Mesodermal cell (in vitro differentiated cells): ENCODE results near the gene PLK2.

Source experiments
- H3K27ac ChIP-seq: 2 replicates; pipeline ENCODE4 v1.7.0; 2013; ENCODE audit warnings: mild to moderate bottlenecking, low read depth, low read length, moderate library complexity; ENCODE audit not compliant: severe bottlenecking
- H3K36me3 ChIP-seq: 2 replicates; pipeline ENCODE4 v1.7.1; 2013; ENCODE audit warnings: mild to moderate bottlenecking, low read length, moderate library complexity; ENCODE audit not compliant: control insufficient read depth, insufficient read depth
- H3K4me1 ChIP-seq: one replicate; pipeline ENCODE4 v1.7.1; 2013; ENCODE audit warnings: mild to moderate bottlenecking, low read length; ENCODE audit not compliant: insufficient read depth, control insufficient read depth, poor library complexity, severe bottlenecking
- H3K4me3 ChIP-seq: 2 replicates; pipeline ENCODE4 v1.7.0; 2013; ENCODE audit warnings: low read length, control low read depth, mild to moderate bottlenecking; ENCODE audit not compliant: insufficient read depth, poor library complexity, severe bottlenecking; ENCODE audit errors: extremely low read depth
- H3K9me3 ChIP-seq: 2 replicates; pipeline ENCODE4 v1.7.1; 2013; ENCODE audit warnings: mild to moderate bottlenecking, low read length, moderate library complexity; ENCODE audit not compliant: control insufficient read depth
- WGBS, 2 experiments: methylation state at CpG; one replicate each; pipeline ENCODE4 v1.1.5; 2013; ENCODE audit warnings: missing lambda C conversion rate in 2 of 2; ENCODE audit not compliant: insufficient coverage in 2 of 2; 5-methylcytosine and 5-hydroxymethylcytosine counted together

Gene PLK2

DNA sequence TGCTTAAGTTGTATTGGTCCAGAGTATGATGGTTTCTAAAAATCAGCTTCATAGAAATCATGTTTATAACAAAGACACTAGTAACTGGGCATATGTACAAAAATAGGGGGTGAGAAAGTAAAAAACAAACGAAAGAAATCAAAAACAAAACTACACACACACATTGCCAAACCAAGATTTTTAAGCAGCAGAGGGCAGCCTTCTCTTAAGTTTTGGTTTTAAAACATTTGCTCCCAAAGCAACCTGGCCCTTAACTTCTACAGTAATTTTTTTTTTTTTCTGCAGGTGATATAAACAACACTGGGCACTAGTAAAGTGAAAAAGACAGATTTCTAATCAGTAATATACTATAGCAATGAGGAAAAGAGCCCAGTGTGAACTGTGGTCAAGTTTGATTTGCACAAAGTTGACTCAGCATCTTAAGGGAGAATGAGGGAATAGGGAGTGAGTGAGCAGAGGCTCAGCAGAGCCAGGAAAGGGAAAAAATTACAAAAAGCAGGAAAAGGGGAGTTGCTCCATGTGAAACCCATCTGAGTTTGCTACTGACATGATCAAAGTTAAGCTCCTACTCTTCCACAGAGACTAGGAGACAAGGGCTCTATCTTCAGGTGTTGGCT is 18.0 kb upstream of the PLK2 start:
- H3K27ac ChIP-seq, result no peak overlapping the region
- no peaks in the 10 kb centered on the region for H3K36me3 ChIP-seq
- no peaks in the 10 kb centered on the region for H3K4me1 ChIP-seq
- peaks cover 10% of the 10 kb centered on the region for H3K9me3 ChIP-seq
- H3K4me3 ChIP-seq, result no peak overlapping the region
- WGBS, 2 experiments, result no CpG with 5 or more reads among the region's 1 CpG

DNA sequence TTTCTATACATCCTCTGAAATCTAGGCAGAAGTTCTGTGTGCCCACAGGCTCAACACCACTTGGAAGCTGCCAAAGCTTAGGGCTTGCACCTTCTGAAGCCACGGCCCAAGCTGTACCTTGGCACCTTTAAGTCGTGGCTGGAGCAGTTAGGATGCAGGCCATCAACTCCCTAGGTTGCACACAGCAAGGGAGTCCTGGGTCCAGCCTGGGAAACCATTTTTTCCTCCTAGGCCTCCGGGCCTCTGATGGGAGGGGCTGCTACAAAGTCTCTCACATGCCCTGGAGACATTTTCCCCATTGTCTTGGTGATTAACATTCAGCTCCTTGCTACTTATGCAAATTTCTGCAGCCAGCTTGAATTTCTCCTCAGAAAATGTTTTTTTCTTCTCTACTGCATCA is 15.5 kb upstream of the PLK2 start:
- H3K4me3 ChIP-seq, result no peak overlapping the region

DNA sequence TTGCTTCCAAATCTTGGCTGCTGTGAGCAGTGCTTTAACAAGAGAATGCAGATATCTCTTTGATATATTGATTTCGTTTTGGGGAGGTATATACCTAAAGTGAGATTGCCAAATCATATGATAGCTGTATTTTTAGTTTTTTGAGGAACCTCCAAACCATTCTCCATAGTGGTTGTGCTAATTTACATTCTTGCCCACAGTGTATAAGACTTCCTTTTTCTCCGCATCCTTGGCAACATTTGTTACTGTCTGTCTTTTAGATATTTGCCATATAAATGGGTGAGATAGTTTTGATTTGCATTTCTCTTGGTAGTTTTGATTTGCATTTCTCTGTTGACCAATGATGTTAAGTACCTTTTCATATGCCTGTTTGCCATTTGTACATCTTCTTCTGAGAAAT is 10.0 kb upstream of the PLK2 start:
- 40% methylated on average over 1 of the region's 2 CpGs; no CpG with 5 or more reads in 1 of the 2 experiments for WGBS, 2 experiments
- no peak overlapping the region for H3K27ac ChIP-seq

More for the DNA sequence above, 15.5 kb upstream of the PLK2 start:
- 63 to 64% methylated on average over 3 of the region's 3 CpGs for WGBS, 2 experiments
- Histone ChIP-seq H3K36me3 (no peaks in the 10 kb centered on the region), H3K4me1 (no peaks in the 10 kb centered on the region), H3K9me3 (peaks cover 10% of the 10 kb centered on the region), H3K27ac (no peak overlapping the region)

DNA sequence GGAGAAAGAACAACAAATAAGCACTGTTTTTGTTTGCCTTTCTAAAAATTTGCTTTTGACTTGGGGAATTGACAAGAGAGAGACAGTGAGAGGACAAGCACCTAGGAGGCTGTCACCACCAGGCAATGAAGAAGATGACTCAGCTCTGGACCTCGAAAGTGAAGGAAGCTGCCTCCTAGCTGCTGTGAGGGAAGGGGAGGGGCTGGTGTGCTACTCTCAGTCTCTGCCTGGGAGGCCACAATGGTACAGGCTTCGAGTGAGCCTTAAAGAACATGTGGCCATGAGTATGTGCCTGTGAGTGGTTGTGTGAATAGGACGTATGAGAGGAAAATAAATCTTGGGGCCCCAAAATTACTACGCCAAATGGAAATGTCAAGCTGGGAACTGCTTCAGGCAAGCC is 7.1 kb upstream of the PLK2 start:
- no peak overlapping the region for H3K27ac ChIP-seq
- H3K4me1 ChIP-seq, result peaks cover 5% of the 10 kb centered on the region
- WGBS, 2 experiments, result 50 to 67% methylated on average over 1 to 3 of the region's 4 CpGs
- no peaks in the 10 kb centered on the region for H3K9me3 ChIP-seq
- no peak overlapping the region for H3K4me3 ChIP-seq
- no peaks in the 10 kb centered on the region for H3K36me3 ChIP-seq

More for the DNA sequence above, 10.0 kb upstream of the PLK2 start:
- no peaks in the 10 kb centered on the region for H3K4me1 ChIP-seq
- no peak overlapping the region for H3K4me3 ChIP-seq
- H3K9me3 ChIP-seq, result peaks cover 3% of the 10 kb centered on the region
- no peaks in the 10 kb centered on the region for H3K36me3 ChIP-seq

DNA sequence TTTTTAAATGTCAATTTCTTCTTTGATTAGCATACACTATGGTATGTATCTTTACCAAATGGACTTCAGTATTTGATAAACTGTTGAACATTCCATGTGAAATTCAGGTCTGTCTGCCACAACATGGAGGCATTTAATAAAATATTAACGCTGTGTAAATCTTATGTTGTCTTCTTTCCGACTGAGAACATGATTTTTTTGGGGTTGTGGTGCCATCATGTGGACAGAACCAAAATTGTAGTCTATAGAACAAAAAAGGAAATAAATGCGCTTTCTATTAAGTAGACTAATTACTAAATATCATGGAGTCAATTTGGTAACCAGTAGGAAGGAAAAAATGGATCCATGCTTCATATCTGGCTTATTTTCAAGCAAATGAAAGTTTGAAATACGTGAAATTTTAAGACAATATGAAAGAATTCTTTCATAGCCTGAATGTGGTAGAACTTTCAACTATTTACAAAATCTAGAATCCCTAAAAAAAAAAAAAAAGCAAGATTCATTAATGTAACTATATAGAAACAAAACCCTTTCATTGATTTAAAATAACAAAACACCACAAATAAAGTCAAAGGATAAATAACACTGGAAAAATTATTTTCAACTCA is 2.8 kb upstream of the PLK2 start:
- H3K4me1 ChIP-seq, result peaks cover 16% of the 10 kb centered on the region
- H3K36me3 ChIP-seq, result peaks cover 14% of the 10 kb centered on the region
- H3K4me3 ChIP-seq, result no peak overlapping the region
- peak overlapping the region; percentile 85 for H3K27ac ChIP-seq
- no CpG with 5 or more reads among the region's 4 CpGs for WGBS, 2 experiments
- no peaks in the 10 kb centered on the region for H3K9me3 ChIP-seq

DNA sequence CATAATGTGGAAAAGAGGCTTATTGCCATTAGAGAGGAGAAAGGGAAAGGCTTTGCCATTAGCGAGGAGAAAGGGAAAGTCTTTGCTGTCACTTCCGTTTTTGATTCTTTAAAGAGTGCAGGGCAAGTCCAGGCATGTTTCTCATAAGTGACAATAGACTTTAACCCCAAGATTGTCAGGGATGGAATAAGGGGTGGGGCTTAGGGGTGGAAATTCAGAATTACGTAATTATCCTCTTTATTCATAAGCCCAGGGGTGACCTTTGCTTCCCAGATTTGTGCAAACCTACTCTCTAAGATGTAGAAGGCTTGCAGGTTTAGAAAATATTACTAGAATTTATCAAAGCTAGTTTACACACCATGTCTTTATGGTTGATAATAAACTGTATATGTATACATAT is 2.3 kb upstream of the PLK2 start:
- H3K4me1 ChIP-seq, result peaks cover 18% of the 10 kb centered on the region
- 46 to 67% methylated on average over 2 of the region's 3 CpGs for WGBS, 2 experiments
- no peak overlapping the region for H3K4me3 ChIP-seq
- peak overlapping the region; percentile 85 for H3K27ac ChIP-seq
- peaks cover 20% of the 10 kb centered on the region for H3K36me3 ChIP-seq
- no peaks in the 10 kb centered on the region for H3K9me3 ChIP-seq

DNA sequence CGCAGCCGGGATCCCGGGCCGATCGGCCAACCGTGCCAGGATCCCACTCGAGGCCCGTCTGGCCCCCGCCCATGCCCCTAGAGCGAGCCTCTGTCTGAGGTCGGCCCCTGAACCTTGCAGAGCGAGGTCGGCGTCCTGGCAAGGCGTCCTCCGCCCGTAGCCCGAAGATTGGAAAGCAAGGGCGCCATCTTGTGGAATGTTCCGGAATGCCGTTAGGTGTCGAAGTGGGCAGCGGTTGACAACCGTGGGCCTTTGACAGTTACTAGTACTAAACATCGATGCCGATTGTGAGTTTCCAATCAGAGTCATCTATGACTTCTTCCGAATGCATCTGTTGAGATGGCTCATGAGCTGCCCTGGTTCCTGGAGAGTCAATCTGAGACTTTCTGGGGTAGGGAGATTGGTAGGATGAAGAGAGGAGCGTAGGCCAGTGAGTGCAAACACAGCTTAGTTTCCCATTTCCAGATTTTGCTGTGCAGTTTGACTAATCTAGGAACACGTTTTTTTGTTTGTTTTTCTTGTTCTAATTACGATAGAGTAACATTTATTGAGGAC is 923 bp upstream of the PLK2 start:
- WGBS, 2 experiments, result 5 to 6% methylated on average over 27 of the region's 30 CpGs
- Histone ChIP-seq H3K27ac (peak overlapping the region; percentile 90), H3K9me3 (no peaks in the 10 kb centered on the region), H3K36me3 (peaks cover 33% of the 10 kb centered on the region), H3K4me3 (peak overlapping the region; percentile 85), H3K4me1 (peaks cover 18% of the 10 kb centered on the region)

DNA sequence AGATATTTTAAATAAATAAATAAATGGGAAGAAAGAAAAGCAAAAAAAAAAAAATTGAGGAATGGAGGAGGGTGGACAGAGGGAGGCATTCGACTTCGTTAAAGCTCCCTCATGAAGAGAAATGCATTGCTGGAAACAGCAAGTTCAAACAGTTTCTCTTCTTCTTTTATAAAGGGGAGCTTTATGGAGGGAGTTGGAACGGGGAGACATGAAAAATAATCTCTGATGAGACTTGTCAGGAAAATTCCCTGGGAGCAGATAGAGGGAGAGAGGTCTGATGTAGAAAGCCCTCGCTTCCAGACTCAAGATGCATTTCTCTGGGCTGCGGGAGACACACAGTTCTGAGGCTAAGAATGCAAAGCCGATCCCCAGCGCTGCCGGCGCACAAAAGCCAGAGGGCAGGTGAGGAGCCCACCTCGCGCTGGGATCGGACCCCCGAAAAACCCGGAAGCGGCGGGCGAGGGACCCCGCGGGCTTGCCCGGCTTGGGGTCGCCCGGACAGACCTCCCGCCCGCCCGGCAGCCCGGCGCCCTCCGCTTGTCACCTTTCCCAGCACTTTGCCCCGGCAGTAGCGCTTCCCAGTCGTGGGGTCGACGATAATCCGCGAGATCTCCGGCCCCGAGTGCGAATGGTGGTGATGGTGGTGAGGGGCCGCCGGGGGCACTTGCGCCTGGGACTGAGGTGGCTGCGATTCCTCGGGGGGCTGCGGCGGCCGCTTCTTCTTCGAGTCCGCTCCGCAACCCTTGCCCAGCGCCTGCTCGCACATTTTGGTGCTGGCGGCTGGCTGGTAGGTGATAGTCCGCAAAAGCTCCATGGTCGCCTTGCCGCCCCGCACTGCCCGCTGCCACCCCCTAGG is 512 bp downstream of the PLK2 start:
- Histone ChIP-seq H3K4me3 (peak overlapping the region; percentile 85), H3K4me1 (peaks cover 23% of the 10 kb centered on the region), H3K9me3 (no peaks in the 10 kb centered on the region), H3K27ac (peak overlapping the region; percentile 90), H3K36me3 (peaks cover 48% of the 10 kb centered on the region)
- 1% methylated on average over 36 to 45 of the region's 57 CpGs for WGBS, 2 experiments

DNA sequence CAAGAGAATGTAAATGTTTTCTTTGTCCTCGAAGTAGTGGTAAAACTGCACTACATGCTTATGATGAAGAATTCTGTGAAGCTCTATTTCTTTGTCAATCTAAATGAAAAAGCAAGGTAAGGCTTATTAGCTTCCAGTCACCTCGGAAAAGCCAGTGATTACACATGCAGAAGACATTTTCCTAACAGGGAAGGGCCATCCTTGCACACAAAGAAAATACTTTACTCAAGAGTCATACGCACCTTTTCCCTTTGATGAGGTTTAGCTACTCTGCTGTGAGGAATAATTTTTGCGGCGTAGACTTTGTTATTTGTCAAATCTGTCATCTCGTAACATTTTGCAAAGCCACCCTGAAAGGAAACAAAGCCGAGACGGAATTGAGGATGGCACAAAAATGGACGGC is 1.1 kb downstream of the PLK2 start:
- Histone ChIP-seq H3K36me3 (peaks cover 54% of the 10 kb centered on the region), H3K4me1 (peaks cover 23% of the 10 kb centered on the region), H3K9me3 (no peaks in the 10 kb centered on the region), H3K27ac (peak overlapping the region; percentile 90), H3K4me3 (peak overlapping the region; percentile 85)
- WGBS, 2 experiments, result 11 to 20% methylated on average over 1 to 5 of the region's 9 CpGs

DNA sequence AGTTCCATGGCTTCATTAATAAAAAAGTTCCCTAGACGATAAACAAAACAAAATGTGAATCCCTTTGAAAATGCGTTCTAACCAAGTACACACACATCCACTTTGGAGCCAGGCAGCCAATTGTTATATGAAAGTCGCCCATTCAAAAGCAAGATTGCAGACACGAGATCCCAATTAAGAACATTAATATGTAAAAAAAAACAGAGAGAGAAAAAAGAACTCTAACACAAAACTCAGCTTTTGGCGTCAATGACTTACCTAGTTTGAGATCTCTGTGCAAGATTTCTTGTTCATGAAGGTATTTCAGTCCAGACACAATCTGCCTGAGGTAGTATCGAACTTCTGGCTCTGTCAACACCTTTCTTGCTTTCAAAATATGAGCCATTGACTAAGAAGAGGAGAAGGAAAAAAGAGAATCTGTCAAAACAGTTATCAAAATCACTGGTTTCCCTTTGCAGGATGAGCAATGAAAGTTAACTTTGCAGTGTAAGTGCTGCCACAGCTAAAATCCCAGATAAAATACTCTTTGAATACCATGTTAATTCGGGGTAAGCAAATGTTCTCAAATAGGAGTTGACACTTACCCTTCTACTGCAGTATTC is 1.6 kb downstream of the PLK2 start:
- Histone ChIP-seq H3K4me1 (peaks cover 23% of the 10 kb centered on the region), H3K4me3 (peak overlapping the region; percentile 85), H3K36me3 (peaks cover 59% of the 10 kb centered on the region), H3K27ac (peak overlapping the region; percentile 90), H3K9me3 (no peaks in the 10 kb centered on the region)
- 92% methylated on average over 2 of the region's 7 CpGs; no CpG with 5 or more reads in 1 of the 2 experiments for WGBS, 2 experiments
